Iris pigment epithelial cell (primary cell): ENCODE measurements around the gene MGAT5.
A peak's percentile ranks its signal among the peaks of the same experiment; 100 is the strongest.

ENCODE experiments used
- DNase-seq: peaks from one replicate; pipeline ENCODE4 v3.0.0-alpha.2; 2011; ENCODE audit warnings: low read depth

MGAT5 gene

GRCh38 chr2:134254824-134255223, 952 bp downstream of the MGAT5 start:
- DNase-seq: no peak

GRCh38 chr2:134256956-134257355, 3.1 kb downstream of the MGAT5 start:
- no peak for DNase-seq

- DNase-seq: no peak
Measured at GRCh38 chr2:134257509-134257908, 3.6 kb downstream of the MGAT5 start.

GRCh38 chr2:134257965-134258683, 4.3 kb downstream of the MGAT5 start:
- DNase-seq: no peak

GRCh38 chr2:134258684-134259388, 5.0 kb downstream of the MGAT5 start:
- no peak for DNase-seq

- no peak for DNase-seq
Measured at GRCh38 chr2:134259571-134259970, 5.7 kb downstream of the MGAT5 start.

GRCh38 chr2:134259994-134260393, 6.1 kb downstream of the MGAT5 start:
- no peak for DNase-seq

GRCh38 chr2:134260713-134261112, 6.8 kb downstream of the MGAT5 start:
- DNase-seq: peak; percentile 71

- DNase-seq: no peak
Measured at GRCh38 chr2:134261398-134262131, 7.7 kb downstream of the MGAT5 start.

GRCh38 chr2:134262684-134263083, 8.8 kb downstream of the MGAT5 start:
- DNase-seq: no peak

GRCh38 chr2:134268265-134268664, 14.4 kb downstream of the MGAT5 start:
- no peak for DNase-seq

- DNase-seq: no peak
Measured at GRCh38 chr2:134269230-134269629, 15.4 kb downstream of the MGAT5 start.

GRCh38 chr2:134269972-134270735, 16.3 kb downstream of the MGAT5 start:
- no peak for DNase-seq

- no peak for DNase-seq
Measured at GRCh38 chr2:134271758-134272157, 17.9 kb downstream of the MGAT5 start.

GRCh38 chr2:134272806-134273205, 18.9 kb downstream of the MGAT5 start:
- no peak for DNase-seq

GRCh38 chr2:134273256-134273983, 19.5 kb downstream of the MGAT5 start:
- peak; percentile 18 for DNase-seq

- no peak for DNase-seq
Measured at GRCh38 chr2:134274121-134274520, 20.2 kb downstream of the MGAT5 start.

- DNase-seq: no peak
Measured at GRCh38 chr2:134275058-134275862, 21.4 kb downstream of the MGAT5 start.

- DNase-seq: peak; percentile 27
Measured at GRCh38 chr2:134276381-134277172, 22.7 kb downstream of the MGAT5 start.

GRCh38 chr2:134277223-134277622, 23.4 kb downstream of the MGAT5 start:
- DNase-seq: no peak
